C4-2B (cell line): ENCODE data around the gene MTMR3.

Experiments used
- ZFX ChIP-seq: fragments of 450-650 bp; IDR thresholded peaks from 2 replicates; pipeline ENCODE4 v1.6.1; 2017
- TF ChIP-seq, protein P1 (sequence below): fragments of 450-650 bp; conservative IDR thresholded peaks from 2 replicates; pipeline ENCODE4 v1.5.1; 2017; ENCODE audit warnings: mild to moderate bottlenecking

DNA sequence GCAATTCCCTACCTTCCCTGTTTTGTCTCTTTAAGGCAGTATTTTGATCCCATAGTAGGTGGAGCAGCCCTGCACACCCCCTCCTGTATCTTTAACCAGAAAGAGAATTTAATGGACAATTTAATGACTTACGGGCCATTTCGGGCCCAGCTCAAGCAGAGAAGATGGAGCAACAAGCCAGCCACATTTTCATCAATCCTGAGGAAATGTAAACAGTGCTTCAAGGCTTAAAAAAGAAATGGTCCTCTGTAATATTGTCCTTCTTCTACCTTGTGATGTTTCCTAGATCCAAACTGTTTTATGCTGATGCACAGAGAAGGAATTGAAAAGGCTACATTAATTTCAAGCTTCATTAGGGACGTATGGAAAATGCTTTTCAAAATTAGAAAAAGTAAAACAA is 88.6 kb downstream of the MTMR3 start:
- TF ChIP-seq, protein P1, sequence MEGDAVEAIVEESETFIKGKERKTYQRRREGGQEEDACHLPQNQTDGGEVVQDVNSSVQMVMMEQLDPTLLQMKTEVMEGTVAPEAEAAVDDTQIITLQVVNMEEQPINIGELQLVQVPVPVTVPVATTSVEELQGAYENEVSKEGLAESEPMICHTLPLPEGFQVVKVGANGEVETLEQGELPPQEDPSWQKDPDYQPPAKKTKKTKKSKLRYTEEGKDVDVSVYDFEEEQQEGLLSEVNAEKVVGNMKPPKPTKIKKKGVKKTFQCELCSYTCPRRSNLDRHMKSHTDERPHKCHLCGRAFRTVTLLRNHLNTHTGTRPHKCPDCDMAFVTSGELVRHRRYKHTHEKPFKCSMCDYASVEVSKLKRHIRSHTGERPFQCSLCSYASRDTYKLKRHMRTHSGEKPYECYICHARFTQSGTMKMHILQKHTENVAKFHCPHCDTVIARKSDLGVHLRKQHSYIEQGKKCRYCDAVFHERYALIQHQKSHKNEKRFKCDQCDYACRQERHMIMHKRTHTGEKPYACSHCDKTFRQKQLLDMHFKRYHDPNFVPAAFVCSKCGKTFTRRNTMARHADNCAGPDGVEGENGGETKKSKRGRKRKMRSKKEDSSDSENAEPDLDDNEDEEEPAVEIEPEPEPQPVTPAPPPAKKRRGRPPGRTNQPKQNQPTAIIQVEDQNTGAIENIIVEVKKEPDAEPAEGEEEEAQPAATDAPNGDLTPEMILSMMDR, result no peak
- no peak for TF ChIP-seq ZFX
